KBM-7 (cell line): ENCODE data around the gene C5.

Experiments used
- DNase-seq: peaks from one replicate; pipeline ENCODE4 v3.0.0-alpha.2; 2015
- in situ Hi-C: fragments of 300-500 bp; cut with MboI; formaldehyde crosslinking; loops from 2 replicates; pipeline ENCODE4 v1.14.3; 2020; ENCODE audit warnings: low sequenced_read_pairs, low pct_unique_long_range_greater_than_20kb, mixed read lengths

C5 gene

GRCh38 chr9:120932086-120932823 lies 117.8 kb downstream of the C5 start:
- no peak for DNase-seq
- in situ Hi-C loops = no loop called here

- in situ Hi-C loops = no loop called here
Observed at GRCh38 chr9:120931231-120932085, 118.6 kb downstream of the C5 start.

GRCh38 chr9:120929229-120929791 lies 120.8 kb downstream of the C5 start:
- DNase-seq = no peak
- in situ Hi-C loops = no loop called here

More at GRCh38 chr9:120931231-120932085, 118.6 kb downstream of the C5 start:
- DNase-seq = peak; percentile 76

GRCh38 chr9:120928483-120929228 lies 121.4 kb downstream of the C5 start:
- in situ Hi-C loops = no loop called here
- peak; percentile 64 for DNase-seq

GRCh38 chr9:120928015-120928482 lies 122.0 kb downstream of the C5 start:
- DNase-seq = no peak
- in situ Hi-C loops = no loop called here

- in situ Hi-C loops = no loop called here
- no peak for DNase-seq
Observed at GRCh38 chr9:120927269-120928014, 122.6 kb downstream of the C5 start.

- peak; percentile 43 for DNase-seq
- in situ Hi-C loops = no loop called here
Observed at GRCh38 chr9:120926397-120926928, 123.6 kb downstream of the C5 start, which contains the start of gene TRAF1. Gene TRAF1, minus strand, starts transcription at chr9:120926796. Its CDS starts 721 bp downstream, at chr9:120926075.

GRCh38 chr9:120925535-120926396 lies 124.3 kb downstream of the C5 start:
- in situ Hi-C loops = no loop called here
- no peak for DNase-seq

- no peak for DNase-seq
- in situ Hi-C loops = no loop called here
Observed at GRCh38 chr9:120924698-120925534, 125.2 kb downstream of the C5 start.

- no peak for DNase-seq
- in situ Hi-C loops = no loop called here
Observed at GRCh38 chr9:120923620-120924328, 126.3 kb downstream of the C5 start.

GRCh38 chr9:120922404-120923195 lies 127.5 kb downstream of the C5 start:
- in situ Hi-C loops = no loop called here
- no peak for DNase-seq

- in situ Hi-C loops = no loop called here
- no peak for DNase-seq
Observed at GRCh38 chr9:120921661-120922181, 128.4 kb downstream of the C5 start.

- DNase-seq = no peak
- in situ Hi-C loops = no loop called here
Observed at GRCh38 chr9:120920806-120921178, 129.3 kb downstream of the C5 start.

- in situ Hi-C loops = no loop called here
- DNase-seq = no peak
Observed at GRCh38 chr9:120919843-120920805, 130.0 kb downstream of the C5 start.
